Measurements from ENCODE around the gene CTBP1.

The CTBP1 gene

GRCh38 chr4:1243451-1244080 lies 5.4 kb downstream of the CTBP1 start:
- Histone ChIP-seq H3K27ac (ENCODE audit: low read length) (no peak overlapping the region), H3K9ac (ENCODE audit: low read length in 2 of 2) (peak overlapping the region in 1 of 2 donors; percentile 1), H3K4me1 (ENCODE audit: control insufficient read depth, insufficient read depth, low read length) (peaks cover 58% of the 10 kb centered on the region)

GRCh38 chr4:1242506-1243450 lies 6.2 kb downstream of the CTBP1 start:
- no peaks in the 10 kb centered on the region for H3K27me3 ChIP-seq (ENCODE audit: control insufficient read depth in 1 of 2, insufficient read depth in 2 of 2, low read length in 2 of 2)
- H3K9ac ChIP-seq (ENCODE audit: low read length in 2 of 2), result no peak overlapping the region
- H3K9me3 ChIP-seq (ENCODE audit: control insufficient read depth in 2 of 2, low read length in 2 of 2), result no peaks in the 10 kb centered on the region
- no peak overlapping the region for H3K27ac ChIP-seq (ENCODE audit: low read length)
- H3K36me3 ChIP-seq (ENCODE audit: control insufficient read depth in 2 of 2, insufficient read depth in 2 of 2, low read length in 2 of 2), result peaks cover 16 to 17% of the 10 kb centered on the region in 2 donors
- peaks cover 58% of the 10 kb centered on the region for H3K4me1 ChIP-seq (ENCODE audit: control insufficient read depth, insufficient read depth, low read length)
- H3K4me3 ChIP-seq (ENCODE audit: low read length in 2 of 2), result peak overlapping the region in 1 of 2 donors; percentile 29

More at GRCh38 chr4:1243451-1244080, 5.4 kb downstream of the CTBP1 start:
- H3K27me3 ChIP-seq (ENCODE audit: control insufficient read depth in 1 of 2, insufficient read depth in 2 of 2, low read length in 2 of 2), result no peaks in the 10 kb centered on the region
- H3K36me3 ChIP-seq (ENCODE audit: control insufficient read depth in 2 of 2, insufficient read depth in 2 of 2, low read length in 2 of 2), result peaks cover 12 to 16% of the 10 kb centered on the region in 2 donors
- no peaks in the 10 kb centered on the region for H3K9me3 ChIP-seq (ENCODE audit: control insufficient read depth in 2 of 2, low read length in 2 of 2)
- peak overlapping the region in 1 of 2 donors; percentile 29 for H3K4me3 ChIP-seq (ENCODE audit: low read length in 2 of 2)

DNA sequence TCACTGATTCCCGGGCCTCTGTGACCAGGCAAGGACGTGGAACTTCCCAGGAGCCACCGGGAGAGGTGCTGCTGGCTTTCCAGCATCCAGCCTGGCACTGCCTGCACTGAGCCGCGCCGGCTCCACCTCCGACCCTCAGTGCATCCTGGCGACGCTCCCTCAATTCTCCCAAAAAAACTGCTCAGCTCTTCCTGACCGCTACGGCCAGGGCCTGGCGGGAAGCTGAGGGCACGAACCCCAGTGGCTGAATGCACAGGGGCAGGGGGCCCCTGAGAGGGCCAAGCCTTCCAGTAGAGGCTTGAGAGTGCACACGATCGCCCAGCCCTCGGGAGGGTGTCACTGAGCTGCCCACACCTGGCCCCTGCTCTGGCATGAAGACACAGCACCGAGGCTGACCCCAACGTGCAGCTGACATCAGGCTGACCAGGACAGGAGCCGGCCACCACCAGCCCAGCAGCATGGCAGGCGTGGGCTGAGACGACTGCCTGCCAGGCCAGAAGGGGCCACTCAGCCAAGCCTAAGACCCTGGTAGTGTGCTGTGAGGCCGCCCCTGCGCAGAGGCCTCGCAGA lies 6.9 kb downstream of the CTBP1 start:
- Histone ChIP-seq H3K27me3 (ENCODE audit: control insufficient read depth in 1 of 2, insufficient read depth in 2 of 2, low read length in 2 of 2) (no peaks in the 10 kb centered on the region), H3K36me3 (ENCODE audit: control insufficient read depth in 2 of 2, insufficient read depth in 2 of 2, low read length in 2 of 2) (peaks cover 16 to 24% of the 10 kb centered on the region in 2 donors), H3K4me3 (ENCODE audit: low read length in 2 of 2) (no peak overlapping the region), H3K4me1 (ENCODE audit: control insufficient read depth, insufficient read depth, low read length) (peaks cover 51% of the 10 kb centered on the region), H3K9me3 (ENCODE audit: control insufficient read depth in 2 of 2, low read length in 2 of 2) (no peaks in the 10 kb centered on the region), H3K27ac (ENCODE audit: low read length) (no peak overlapping the region), H3K9ac (ENCODE audit: low read length in 2 of 2) (no peak overlapping the region)

DNA sequence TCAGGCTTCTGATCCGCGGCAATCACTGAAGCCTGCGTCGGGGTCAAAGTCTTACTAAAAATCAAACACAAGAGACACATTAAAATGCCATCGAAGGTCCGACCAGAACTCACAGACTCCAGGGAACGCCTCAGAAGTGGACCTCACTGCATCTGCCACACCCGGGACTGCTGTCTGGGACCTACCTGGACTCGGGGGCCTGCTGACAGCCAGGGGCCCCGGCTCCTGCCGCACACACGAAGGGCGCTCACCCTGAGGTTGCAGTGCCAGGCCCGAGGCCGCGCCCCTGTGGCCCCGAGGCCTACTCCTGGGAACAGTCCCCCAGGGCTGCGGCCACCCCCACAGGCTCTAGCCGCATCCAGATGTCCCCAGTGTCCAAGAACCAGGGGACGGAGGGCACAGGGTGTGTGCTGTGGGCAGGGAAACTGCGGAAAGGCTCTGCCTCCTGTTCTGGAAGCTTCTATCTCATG lies 7.4 kb downstream of the CTBP1 start:
- Histone ChIP-seq H3K27ac (ENCODE audit: low read length) (no peak overlapping the region), H3K4me3 (ENCODE audit: low read length in 2 of 2) (no peak overlapping the region), H3K9ac (ENCODE audit: low read length in 2 of 2) (no peak overlapping the region), H3K36me3 (ENCODE audit: control insufficient read depth in 2 of 2, insufficient read depth in 2 of 2, low read length in 2 of 2) (peaks cover 16 to 26% of the 10 kb centered on the region in 2 donors), H3K4me1 (ENCODE audit: control insufficient read depth, insufficient read depth, low read length) (peaks cover 46% of the 10 kb centered on the region), H3K9me3 (ENCODE audit: control insufficient read depth in 2 of 2, low read length in 2 of 2) (no peaks in the 10 kb centered on the region), H3K27me3 (ENCODE audit: control insufficient read depth in 1 of 2, insufficient read depth in 2 of 2, low read length in 2 of 2) (no peaks in the 10 kb centered on the region)

- no peak overlapping the region for H3K4me3 ChIP-seq (ENCODE audit: low read length in 2 of 2)
- H3K4me1 ChIP-seq (ENCODE audit: control insufficient read depth, insufficient read depth, low read length), result peaks cover 40% of the 10 kb centered on the region
- H3K9me3 ChIP-seq (ENCODE audit: control insufficient read depth in 2 of 2, low read length in 2 of 2), result no peaks in the 10 kb centered on the region
- no peaks in the 10 kb centered on the region for H3K27me3 ChIP-seq (ENCODE audit: control insufficient read depth in 1 of 2, insufficient read depth in 2 of 2, low read length in 2 of 2)
- no peak overlapping the region for H3K27ac ChIP-seq (ENCODE audit: low read length)
- no peak overlapping the region for H3K9ac ChIP-seq (ENCODE audit: low read length in 2 of 2)
- H3K36me3 ChIP-seq (ENCODE audit: control insufficient read depth in 2 of 2, insufficient read depth in 2 of 2, low read length in 2 of 2), result peaks cover 16 to 29% of the 10 kb centered on the region in 2 donors
Observed at GRCh38 chr4:1240721-1241465, 8.0 kb downstream of the CTBP1 start.

GRCh38 chr4:1239950-1240307 lies 9.0 kb downstream of the CTBP1 start:
- H3K36me3 ChIP-seq (ENCODE audit: control insufficient read depth in 2 of 2, insufficient read depth in 2 of 2, low read length in 2 of 2), result peaks cover 18 to 37% of the 10 kb centered on the region in 2 donors
- H3K27me3 ChIP-seq (ENCODE audit: control insufficient read depth in 1 of 2, insufficient read depth in 2 of 2, low read length in 2 of 2), result no peaks in the 10 kb centered on the region
- no peak overlapping the region for H3K9ac ChIP-seq (ENCODE audit: low read length in 2 of 2)
- no peak overlapping the region for H3K4me3 ChIP-seq (ENCODE audit: low read length in 2 of 2)
- no peak overlapping the region for H3K27ac ChIP-seq (ENCODE audit: low read length)
- peaks cover 36% of the 10 kb centered on the region for H3K4me1 ChIP-seq (ENCODE audit: control insufficient read depth, insufficient read depth, low read length)
- H3K9me3 ChIP-seq (ENCODE audit: control insufficient read depth in 2 of 2, low read length in 2 of 2), result no peaks in the 10 kb centered on the region

DNA sequence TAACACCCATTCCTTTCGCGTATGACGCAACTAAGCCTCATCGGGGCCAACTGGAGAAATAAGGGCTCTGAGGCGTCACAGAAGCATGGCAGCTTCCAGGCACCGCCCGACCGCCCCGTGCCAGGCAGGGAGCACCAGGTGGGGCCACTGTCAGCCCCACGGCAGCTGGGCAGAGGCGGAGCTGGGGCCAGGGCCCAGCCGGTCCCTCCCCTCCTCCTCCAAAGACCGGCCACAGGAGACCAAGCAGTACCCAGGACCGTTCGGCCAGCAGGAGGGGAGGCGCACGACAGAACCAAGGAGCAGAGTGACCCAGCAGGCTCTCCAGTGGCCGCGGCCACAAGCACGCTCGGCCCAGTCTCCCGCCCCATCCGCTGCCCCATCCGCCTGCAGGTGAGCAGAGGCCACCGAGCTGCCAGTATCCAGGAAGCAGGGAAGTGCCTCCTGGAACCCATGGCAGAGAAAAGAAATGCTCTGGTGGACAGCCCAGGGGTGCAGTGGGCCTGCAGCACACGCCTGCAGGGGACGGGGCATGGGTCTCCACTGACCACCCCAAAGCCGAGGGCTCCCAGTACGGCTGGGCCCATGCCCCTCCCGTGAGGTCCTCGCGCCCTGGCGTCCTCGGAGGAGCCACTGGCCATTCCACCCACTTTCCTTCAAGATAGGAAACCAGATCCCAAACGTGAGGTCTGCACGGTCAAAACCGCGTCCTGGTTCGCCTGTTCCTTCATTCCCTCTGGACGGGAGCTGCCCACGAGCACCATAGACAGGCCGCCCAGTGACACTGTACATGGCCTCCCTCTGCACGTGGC lies 9.6 kb downstream of the CTBP1 start:
- no peaks in the 10 kb centered on the region for H3K27me3 ChIP-seq (ENCODE audit: control insufficient read depth in 1 of 2, insufficient read depth in 2 of 2, low read length in 2 of 2)
- H3K9ac ChIP-seq (ENCODE audit: low read length in 2 of 2), result no peak overlapping the region
- H3K36me3 ChIP-seq (ENCODE audit: control insufficient read depth in 2 of 2, insufficient read depth in 2 of 2, low read length in 2 of 2), result peaks cover 24 to 40% of the 10 kb centered on the region in 2 donors
- H3K27ac ChIP-seq (ENCODE audit: low read length), result no peak overlapping the region
- no peaks in the 10 kb centered on the region for H3K9me3 ChIP-seq (ENCODE audit: control insufficient read depth in 2 of 2, low read length in 2 of 2)
- peaks cover 35% of the 10 kb centered on the region for H3K4me1 ChIP-seq (ENCODE audit: control insufficient read depth, insufficient read depth, low read length)
- H3K4me3 ChIP-seq (ENCODE audit: low read length in 2 of 2), result no peak overlapping the region

DNA sequence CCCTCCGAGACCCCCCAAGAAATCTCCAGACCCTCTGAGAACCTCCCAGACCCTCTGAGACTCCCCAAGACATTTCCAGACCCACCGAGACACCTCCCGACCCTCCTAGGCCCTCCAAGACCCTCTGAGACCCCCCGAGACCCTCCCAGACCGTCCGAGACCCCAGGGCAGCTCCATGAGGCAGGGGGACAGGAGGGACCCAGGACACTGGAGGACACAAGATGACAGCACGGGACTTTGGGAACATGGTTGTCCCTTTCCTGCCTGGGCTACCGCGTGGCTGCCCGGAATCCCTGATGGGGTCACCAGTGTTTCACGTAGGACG lies 10.3 kb downstream of the CTBP1 start:
- no peak overlapping the region for H3K27ac ChIP-seq (ENCODE audit: low read length)

GRCh38 chr4:1237981-1238675 lies 10.8 kb downstream of the CTBP1 start:
- H3K36me3 ChIP-seq (ENCODE audit: control insufficient read depth in 2 of 2, insufficient read depth in 2 of 2, low read length in 2 of 2), result peaks cover 24 to 47% of the 10 kb centered on the region in 2 donors
- no peaks in the 10 kb centered on the region for H3K9me3 ChIP-seq (ENCODE audit: control insufficient read depth in 2 of 2, low read length in 2 of 2)
- no peak overlapping the region for H3K27ac ChIP-seq (ENCODE audit: low read length)
- no peak overlapping the region for H3K4me3 ChIP-seq (ENCODE audit: low read length in 2 of 2)
- H3K27me3 ChIP-seq (ENCODE audit: control insufficient read depth in 1 of 2, insufficient read depth in 2 of 2, low read length in 2 of 2), result no peaks in the 10 kb centered on the region
- peaks cover 30% of the 10 kb centered on the region for H3K4me1 ChIP-seq (ENCODE audit: control insufficient read depth, insufficient read depth, low read length)
- no peak overlapping the region for H3K9ac ChIP-seq (ENCODE audit: low read length in 2 of 2)

More for the DNA sequence above, 10.3 kb downstream of the CTBP1 start:
- Histone ChIP-seq H3K9me3 (ENCODE audit: control insufficient read depth in 2 of 2, low read length in 2 of 2) (no peaks in the 10 kb centered on the region), H3K27me3 (ENCODE audit: control insufficient read depth in 1 of 2, insufficient read depth in 2 of 2, low read length in 2 of 2) (no peaks in the 10 kb centered on the region), H3K9ac (ENCODE audit: low read length in 2 of 2) (no peak overlapping the region), H3K4me1 (ENCODE audit: control insufficient read depth, insufficient read depth, low read length) (peaks cover 30% of the 10 kb centered on the region), H3K36me3 (ENCODE audit: control insufficient read depth in 2 of 2, insufficient read depth in 2 of 2, low read length in 2 of 2) (peaks cover 24 to 45% of the 10 kb centered on the region in 2 donors), H3K4me3 (ENCODE audit: low read length in 2 of 2) (no peak overlapping the region)
